ENCODE measurements around the gene ZNF583. TPM values are rescaled to one million over a fixed set of nuclear protein-coding genes. Genes with fewer than 3 reads are reported as not detected.

Gene ZNF583
- total and polyA plus RNA-seq, 2 donors (not counting 1 experiment from before 2014, with no cell fraction given), result 1.5 to 11.7 TPM

DNA sequence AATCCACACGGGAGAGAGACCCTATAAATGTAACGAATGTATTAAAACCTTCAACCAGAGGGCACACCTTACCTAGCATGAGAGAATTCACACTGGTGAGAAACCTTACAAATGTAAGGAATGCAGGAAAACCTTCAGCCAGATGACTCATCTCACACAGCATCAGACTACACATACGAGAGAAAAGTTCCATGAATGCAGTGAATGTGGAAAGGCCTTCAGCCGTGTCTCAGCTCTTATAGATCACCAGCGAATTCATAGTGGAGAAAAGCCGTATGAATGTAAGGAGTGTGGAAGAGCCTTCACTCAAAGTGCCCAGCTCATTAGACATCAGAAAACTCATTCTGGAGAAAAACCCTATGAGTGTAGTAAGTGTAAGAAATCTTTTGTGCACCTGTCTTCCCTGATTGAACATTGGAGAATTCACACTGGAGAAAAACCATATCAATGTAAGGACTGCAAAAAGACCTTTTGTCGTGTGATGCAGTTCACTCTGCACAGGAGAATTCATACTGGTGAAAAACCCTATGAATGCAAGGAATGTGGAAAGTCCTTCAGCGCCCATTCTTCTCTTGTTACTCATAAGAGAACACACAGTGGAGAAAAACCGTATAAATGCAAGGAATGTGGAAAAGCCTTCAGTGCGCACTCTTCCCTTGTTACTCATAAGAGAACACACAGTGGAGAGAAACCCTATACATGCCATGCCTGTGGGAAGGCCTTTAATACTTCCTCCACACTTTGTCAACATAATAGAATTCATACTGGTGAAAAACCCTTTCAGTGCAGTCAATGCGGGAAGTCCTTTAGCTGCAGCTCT is 26.8 kb upstream of the ZNF583 start:
- peaks cover 33% of the 10 kb centered on the region for H3K9me3 Mint-ChIP-seq (ENCODE audit: insufficient read depth)
- no peaks in the 10 kb centered on the region for H3K27me3 ChIP-seq (replicated peaks in 1 of 4; ENCODE audit: control extremely low read depth in 1 of 4, control insufficient read depth in 3 of 4, insufficient read depth in 4 of 4, low read length in 3 of 4)
- TF ChIP-seq EZH2 (IDR thresholded peaks at IDR 0.05; ENCODE audit: borderline replicate concordance, insufficient read depth, low read depth, low read length, poor library complexity, severe bottlenecking), result no peak
- WGBS (ENCODE audit: insufficient coverage), result 100% methylated on average over 2 of the region's 11 CpGs
- DNase-seq, result no peak
- H3K79me2 ChIP-seq (ENCODE audit: control insufficient read depth, insufficient read depth, low read length), result peaks cover 12% of the 10 kb centered on the region
- peaks cover 22 to 51% of the 10 kb centered on the region in 2 experiments for H3K36me3 ChIP-seq (replicated peaks in 1 of 2; ENCODE audit: control extremely low read depth in 1 of 2, control insufficient read depth in 1 of 2, extremely low read depth in 1 of 2, insufficient read depth in 2 of 2, low read length in 1 of 2)
- no peak overlapping the region for H3K4me3 ChIP-seq (ENCODE audit: control extremely low read depth in 1 of 5, extremely low read depth in 1 of 5, insufficient read depth in 1 of 5, low read depth in 2 of 5, low read length in 4 of 5)
- H3K4me1 Mint-ChIP-seq, result no peaks in the 10 kb centered on the region
- H3K27me3 Mint-ChIP-seq, result no peaks in the 10 kb centered on the region
- no peak overlapping the region for H3K4me3 Mint-ChIP-seq
- H3K27ac Mint-ChIP-seq, result no peak overlapping the region
- ChIA-PET CTCF (no interaction called here), POLR2A (no interaction called here)
- H3K4me2 ChIP-seq (replicated peaks; ENCODE audit: low read depth, low read length, poor library complexity, severe bottlenecking), result no peak overlapping the region
- no peak overlapping the region for H3K27ac ChIP-seq (ENCODE audit: low read length in 2 of 2)
- peaks cover 23 to 52% (median 28%) of the 10 kb centered on the region in 3 donors for H3K9me3 ChIP-seq (ENCODE audit: control extremely low read depth in 1 of 3, control insufficient read depth in 2 of 3, insufficient read depth in 1 of 3, low read length in 2 of 3)
- ATAC-seq (ENCODE audit: low read depth), result no peak
- intact Hi-C loops (cut with micrococcal nuclease), result no loop called here
- H4K20me1 ChIP-seq (ENCODE audit: control insufficient read depth, insufficient read depth, low read length, poor library complexity, severe bottlenecking), result no peaks in the 10 kb centered on the region
- H3K4me1 ChIP-seq (ENCODE audit: control insufficient read depth in 2 of 2, insufficient read depth in 2 of 2, low read length in 2 of 2), result no peaks in the 10 kb centered on the region
- no peak overlapping the region for H2AFZ ChIP-seq (ENCODE audit: insufficient read depth, low read depth, low read length, poor library complexity, severe bottlenecking)
- no peak overlapping the region for H3K9ac ChIP-seq (ENCODE audit: low read length)

DNA sequence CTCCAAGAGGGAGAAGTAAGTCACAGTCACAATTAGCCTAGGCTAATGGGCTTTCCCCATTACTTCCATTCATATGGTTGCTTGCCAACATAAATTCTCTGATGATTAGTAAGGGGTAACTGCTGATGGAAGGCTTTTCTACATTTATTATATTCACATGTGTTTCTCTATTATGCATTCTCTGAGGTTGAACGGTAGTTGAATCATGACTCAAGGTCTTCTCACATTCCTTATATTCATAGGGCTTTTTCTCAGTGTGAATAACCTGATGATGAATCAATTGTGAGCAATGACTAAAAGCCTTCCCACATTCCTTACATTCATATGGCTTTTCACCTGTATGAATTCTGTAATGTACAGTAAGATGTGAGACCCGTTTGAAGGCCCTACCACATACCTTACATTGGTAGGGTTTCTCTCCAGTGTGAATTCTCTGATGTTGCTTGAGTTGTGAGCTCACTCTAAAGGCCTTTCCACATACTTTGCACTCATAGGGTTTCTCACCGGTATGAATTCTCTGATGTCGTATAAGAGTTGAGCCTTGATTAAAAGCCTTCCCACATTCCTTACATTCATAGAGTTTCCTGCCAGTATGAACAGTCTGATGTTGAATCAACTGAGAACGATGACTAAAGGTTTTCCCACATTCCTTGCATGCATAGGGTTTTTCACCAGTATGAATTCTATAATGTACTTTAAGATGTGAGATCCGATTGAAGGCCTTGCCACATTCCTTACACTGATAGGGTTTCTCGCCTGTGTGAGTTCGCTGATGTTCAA is 20.1 kb upstream of the ZNF583 start:
- CTCF ChIA-PET, result no interaction called here
- Histone ChIP-seq H3K4me2 (replicated peaks; ENCODE audit: low read depth, low read length, poor library complexity, severe bottlenecking) (no peak overlapping the region), H3K27me3 (replicated peaks in 1 of 4; ENCODE audit: control extremely low read depth in 1 of 4, control insufficient read depth in 3 of 4, insufficient read depth in 4 of 4, low read length in 3 of 4) (no peaks in the 10 kb centered on the region), H4K20me1 (ENCODE audit: control insufficient read depth, insufficient read depth, low read length, poor library complexity, severe bottlenecking) (no peaks in the 10 kb centered on the region), H3K9ac (ENCODE audit: low read length) (no peak overlapping the region), H3K9me3 (ENCODE audit: control extremely low read depth in 1 of 3, control insufficient read depth in 2 of 3, insufficient read depth in 1 of 3, low read length in 2 of 3) (peaks cover 10 to 39% (median 34%) of the 10 kb centered on the region in 3 donors), H3K79me2 (ENCODE audit: control insufficient read depth, insufficient read depth, low read length) (no peaks in the 10 kb centered on the region), H3K4me3 (ENCODE audit: control extremely low read depth in 1 of 5, extremely low read depth in 1 of 5, insufficient read depth in 1 of 5, low read depth in 2 of 5, low read length in 4 of 5) (no peak overlapping the region), H3K27ac (ENCODE audit: low read length in 2 of 2) (no peak overlapping the region), H3K36me3 (replicated peaks in 1 of 2; ENCODE audit: control extremely low read depth in 1 of 2, control insufficient read depth in 1 of 2, extremely low read depth in 1 of 2, insufficient read depth in 2 of 2, low read length in 1 of 2) (peaks cover 1 to 7% of the 10 kb centered on the region in 2 experiments), H2AFZ (ENCODE audit: insufficient read depth, low read depth, low read length, poor library complexity, severe bottlenecking) (no peak overlapping the region), H3K4me1 (ENCODE audit: control insufficient read depth in 2 of 2, insufficient read depth in 2 of 2, low read length in 2 of 2) (no peaks in the 10 kb centered on the region)
- Mint-ChIP-seq H3K9me3 (ENCODE audit: insufficient read depth) (peaks cover 16% of the 10 kb centered on the region), H3K27me3 (no peaks in the 10 kb centered on the region), H3K27ac (no peak overlapping the region), H3K4me1 (no peaks in the 10 kb centered on the region), H3K4me3 (no peak overlapping the region)
- ATAC-seq (ENCODE audit: low read depth) (no peak), DNase-seq (no peak)
- POLR2A ChIA-PET, result no interaction called here
- intact Hi-C loops (cut with micrococcal nuclease), result no loop called here
- TF ChIP-seq EZH2 (IDR thresholded peaks at IDR 0.05; ENCODE audit: borderline replicate concordance, insufficient read depth, low read depth, low read length, poor library complexity, severe bottlenecking), result no peak
- TF ChIP-seq, protein P1, sequence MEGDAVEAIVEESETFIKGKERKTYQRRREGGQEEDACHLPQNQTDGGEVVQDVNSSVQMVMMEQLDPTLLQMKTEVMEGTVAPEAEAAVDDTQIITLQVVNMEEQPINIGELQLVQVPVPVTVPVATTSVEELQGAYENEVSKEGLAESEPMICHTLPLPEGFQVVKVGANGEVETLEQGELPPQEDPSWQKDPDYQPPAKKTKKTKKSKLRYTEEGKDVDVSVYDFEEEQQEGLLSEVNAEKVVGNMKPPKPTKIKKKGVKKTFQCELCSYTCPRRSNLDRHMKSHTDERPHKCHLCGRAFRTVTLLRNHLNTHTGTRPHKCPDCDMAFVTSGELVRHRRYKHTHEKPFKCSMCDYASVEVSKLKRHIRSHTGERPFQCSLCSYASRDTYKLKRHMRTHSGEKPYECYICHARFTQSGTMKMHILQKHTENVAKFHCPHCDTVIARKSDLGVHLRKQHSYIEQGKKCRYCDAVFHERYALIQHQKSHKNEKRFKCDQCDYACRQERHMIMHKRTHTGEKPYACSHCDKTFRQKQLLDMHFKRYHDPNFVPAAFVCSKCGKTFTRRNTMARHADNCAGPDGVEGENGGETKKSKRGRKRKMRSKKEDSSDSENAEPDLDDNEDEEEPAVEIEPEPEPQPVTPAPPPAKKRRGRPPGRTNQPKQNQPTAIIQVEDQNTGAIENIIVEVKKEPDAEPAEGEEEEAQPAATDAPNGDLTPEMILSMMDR (IDR thresholded peaks at IDR 0.05), result no peak
- 100% methylated on average over 2 of the region's 8 CpGs for WGBS (ENCODE audit: insufficient coverage)

Data from B cell (primary cell).